MM.1S (cell line): ENCODE measurements around the gene PYGO2.

Experiments
- CTCF ChIP-seq: fragments of 300-600 bp; sonication (generic); IDR thresholded peaks from 2 replicates; pipeline ENCODE4 v1.5.1; 2016; ENCODE audit warnings: antibody characterized with exemption, low read length, mixed read lengths
- EZH2 ChIP-seq: fragments of 300-600 bp; sonication (generic); optimal IDR thresholded peaks from 2 replicates; pipeline ENCODE3; 2017; ENCODE audit warnings: low read depth, mild to moderate bottlenecking, antibody characterized with exemption, low read length, mixed read lengths
- EZH2phosphoT487 ChIP-seq: fragments of 300-600 bp; sonication (generic); IDR thresholded peaks from 2 replicates; pipeline ENCODE4 v1.6.1; 2018; ENCODE audit warnings: antibody characterized with exemption, low read length

GRCh38 chr1:154925335-154926170 lies 36.0 kb downstream of the PYGO2 start:
- no peak for TF ChIP-seq CTCF
- TF ChIP-seq EZH2 = no peak
- no peak for TF ChIP-seq EZH2phosphoT487
